GM12874 (cell line): Measurements from ENCODE around the gene TTYH1.

Source experiments
- TF ChIP-seq, protein P1 (sequence below): IDR thresholded peaks from 2 replicates; pipeline ENCODE4 v1.5.1; 2011; ENCODE audit warnings: low read depth, mild to moderate bottlenecking, control low read depth, low read length, moderate library complexity; ENCODE audit not compliant: insufficient read depth

Gene TTYH1

DNA sequence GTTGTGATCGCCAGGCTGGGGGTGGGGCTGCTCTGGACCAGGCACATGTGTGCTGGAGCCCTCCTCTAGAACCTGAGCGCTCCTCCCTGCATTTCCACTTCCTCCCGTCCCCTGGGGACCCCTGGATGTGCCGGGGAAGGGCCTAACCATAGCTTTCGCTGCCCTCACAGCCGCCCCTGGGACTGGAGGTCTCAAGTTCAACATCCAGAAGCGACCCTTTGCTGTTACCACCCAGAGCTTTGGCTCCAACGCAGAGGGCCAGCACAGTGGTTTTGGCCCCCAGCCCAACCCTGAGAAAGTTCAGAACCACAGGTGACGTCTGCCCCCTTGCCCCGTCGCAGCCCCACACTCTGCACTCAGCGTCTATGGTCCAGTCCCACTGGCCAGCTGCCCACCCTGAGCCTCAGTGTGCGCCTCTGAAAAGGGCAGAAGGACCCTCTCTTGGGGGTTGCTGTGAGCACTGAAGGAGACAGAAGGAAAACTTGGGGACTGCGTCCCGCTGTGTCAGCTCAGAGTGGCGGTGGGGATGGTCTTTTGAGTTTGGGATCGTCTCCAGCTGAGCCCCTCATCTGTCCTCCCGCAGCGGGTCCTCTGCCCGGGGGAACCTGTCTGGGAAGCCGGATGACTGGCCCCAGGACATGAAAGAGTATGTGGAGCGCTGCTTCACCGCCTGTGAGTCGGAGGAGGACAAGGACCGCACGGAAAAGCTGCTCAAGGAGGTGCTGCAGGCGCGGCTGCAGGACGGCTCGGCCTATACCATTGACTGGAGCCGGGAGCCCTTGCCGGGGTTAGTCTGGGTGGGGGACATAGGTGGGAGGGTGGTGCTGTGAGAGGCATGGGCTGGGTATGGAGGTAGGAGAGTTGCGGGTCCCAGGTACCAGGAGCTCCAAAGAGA is 39.8 kb downstream of the TTYH1 start:
- TF ChIP-seq, protein P1, sequence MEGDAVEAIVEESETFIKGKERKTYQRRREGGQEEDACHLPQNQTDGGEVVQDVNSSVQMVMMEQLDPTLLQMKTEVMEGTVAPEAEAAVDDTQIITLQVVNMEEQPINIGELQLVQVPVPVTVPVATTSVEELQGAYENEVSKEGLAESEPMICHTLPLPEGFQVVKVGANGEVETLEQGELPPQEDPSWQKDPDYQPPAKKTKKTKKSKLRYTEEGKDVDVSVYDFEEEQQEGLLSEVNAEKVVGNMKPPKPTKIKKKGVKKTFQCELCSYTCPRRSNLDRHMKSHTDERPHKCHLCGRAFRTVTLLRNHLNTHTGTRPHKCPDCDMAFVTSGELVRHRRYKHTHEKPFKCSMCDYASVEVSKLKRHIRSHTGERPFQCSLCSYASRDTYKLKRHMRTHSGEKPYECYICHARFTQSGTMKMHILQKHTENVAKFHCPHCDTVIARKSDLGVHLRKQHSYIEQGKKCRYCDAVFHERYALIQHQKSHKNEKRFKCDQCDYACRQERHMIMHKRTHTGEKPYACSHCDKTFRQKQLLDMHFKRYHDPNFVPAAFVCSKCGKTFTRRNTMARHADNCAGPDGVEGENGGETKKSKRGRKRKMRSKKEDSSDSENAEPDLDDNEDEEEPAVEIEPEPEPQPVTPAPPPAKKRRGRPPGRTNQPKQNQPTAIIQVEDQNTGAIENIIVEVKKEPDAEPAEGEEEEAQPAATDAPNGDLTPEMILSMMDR: no peak

DNA sequence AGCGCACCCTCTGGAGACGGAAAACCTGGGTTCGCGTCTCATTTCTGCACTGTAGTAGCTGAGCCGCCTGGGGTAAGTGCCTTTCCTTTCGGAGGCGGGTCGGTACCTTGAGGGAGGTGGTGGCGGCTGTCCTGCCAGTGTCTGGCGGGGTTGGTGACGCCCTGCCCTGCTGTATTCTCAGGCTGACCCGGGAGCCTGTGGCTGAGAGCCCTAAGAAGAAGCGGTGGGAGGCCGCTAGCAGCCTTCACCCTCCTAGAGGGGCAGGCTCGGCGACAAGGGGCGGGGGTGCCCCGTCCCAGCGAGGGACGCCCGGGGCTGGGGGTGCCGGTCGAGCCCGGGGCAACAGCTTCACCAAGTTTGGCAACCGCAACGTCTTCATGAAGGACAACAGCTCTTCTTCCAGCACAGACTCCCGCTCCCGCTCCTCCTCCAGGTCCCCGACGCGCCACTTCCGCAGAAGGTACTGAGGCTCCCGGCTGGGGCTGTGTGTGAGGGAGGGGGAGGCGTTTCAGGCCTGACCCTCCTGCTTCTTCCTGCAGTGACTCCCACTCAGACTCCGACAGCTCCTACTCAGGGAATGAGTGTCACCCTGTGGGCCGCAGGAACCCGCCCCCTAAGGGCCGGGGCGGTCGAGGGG is 40.6 kb downstream of the TTYH1 start:
- TF ChIP-seq, protein P1: no peak

DNA sequence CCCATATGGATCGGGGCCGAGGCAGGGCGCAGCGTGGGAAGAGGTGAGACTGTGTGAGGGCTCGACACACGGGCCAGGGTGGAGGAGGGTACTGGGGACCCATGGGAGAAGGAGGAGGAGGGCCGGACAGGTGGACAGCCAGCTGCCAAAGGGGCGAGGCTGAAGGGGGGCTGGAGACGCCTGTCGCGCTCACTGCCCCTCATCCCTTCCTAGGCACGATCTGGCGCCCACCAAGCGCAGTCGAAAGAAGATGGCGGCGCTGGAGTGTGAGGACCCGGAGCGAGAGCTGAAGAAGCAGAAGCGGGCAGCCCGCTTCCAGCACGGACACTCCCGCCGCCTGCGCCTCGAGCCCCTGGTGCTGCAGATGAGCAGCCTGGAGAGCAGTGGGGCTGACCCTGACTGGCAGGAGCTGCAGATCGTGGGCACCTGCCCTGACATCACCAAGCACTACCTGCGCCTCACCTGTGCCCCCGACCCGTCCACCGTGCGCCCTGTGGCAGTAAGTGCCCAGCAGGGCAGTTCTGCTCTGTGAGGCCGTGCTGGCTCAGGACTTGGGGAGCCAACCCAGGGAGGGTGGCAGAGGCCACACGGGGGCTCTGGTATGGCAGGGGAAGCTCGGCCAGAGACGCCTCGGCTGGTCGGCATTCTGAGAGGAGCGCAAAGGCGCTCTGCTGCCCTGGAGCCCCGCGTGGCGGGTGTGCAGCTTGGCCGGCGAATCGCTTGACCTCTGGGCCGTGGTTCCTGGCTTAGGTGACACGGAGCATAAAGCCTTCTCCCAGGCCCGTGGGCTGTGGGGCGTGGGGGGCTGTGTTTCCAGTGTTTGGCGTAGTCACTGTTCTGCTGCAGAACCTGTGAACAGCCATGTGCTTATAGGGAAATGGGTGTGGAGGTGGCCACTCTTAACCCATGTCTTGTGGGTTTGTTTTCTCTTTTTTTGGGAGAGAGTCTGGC is 41.4 kb downstream of the TTYH1 start:
- TF ChIP-seq, protein P1: no peak

DNA sequence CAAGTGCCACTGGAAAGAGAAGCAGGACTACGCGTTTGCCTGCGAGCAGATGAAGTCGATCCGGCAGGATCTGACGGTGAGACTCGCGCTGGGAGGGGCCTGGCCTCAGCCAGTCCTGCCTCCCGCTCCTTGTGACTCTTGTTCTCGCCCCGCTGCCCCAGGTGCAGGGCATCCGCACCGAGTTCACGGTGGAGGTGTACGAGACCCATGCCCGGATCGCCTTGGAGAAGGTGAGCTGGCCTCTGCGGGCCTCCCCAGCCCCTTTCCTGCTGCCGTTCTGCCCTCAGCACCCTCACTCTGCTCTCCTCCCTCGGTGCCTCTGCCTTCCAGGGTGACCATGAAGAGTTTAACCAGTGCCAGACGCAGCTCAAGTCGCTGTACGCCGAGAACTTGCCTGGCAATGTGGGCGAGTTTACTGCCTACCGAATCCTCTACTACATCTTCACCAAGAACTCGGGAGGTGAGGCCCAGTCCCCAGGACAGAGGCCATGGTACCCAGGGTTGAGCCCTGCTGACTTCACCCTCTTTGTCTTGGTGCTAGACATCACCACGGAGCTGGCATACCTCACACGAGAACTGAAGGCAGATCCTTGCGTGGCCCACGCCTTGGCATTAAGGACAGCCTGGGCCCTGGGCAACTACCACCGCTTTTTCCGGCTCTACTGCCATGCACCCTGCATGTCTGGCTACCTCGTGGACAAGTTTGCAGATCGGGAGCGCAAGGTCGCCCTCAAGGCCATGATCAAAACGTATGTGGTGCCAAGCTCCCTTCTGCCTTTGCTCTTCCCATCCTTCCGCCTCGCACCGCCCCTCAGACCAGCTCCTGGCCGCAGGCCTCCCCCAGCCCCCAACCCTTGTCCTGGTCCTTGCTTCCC is 42.7 kb downstream of the TTYH1 start:
- TF ChIP-seq, protein P1: no peak

DNA sequence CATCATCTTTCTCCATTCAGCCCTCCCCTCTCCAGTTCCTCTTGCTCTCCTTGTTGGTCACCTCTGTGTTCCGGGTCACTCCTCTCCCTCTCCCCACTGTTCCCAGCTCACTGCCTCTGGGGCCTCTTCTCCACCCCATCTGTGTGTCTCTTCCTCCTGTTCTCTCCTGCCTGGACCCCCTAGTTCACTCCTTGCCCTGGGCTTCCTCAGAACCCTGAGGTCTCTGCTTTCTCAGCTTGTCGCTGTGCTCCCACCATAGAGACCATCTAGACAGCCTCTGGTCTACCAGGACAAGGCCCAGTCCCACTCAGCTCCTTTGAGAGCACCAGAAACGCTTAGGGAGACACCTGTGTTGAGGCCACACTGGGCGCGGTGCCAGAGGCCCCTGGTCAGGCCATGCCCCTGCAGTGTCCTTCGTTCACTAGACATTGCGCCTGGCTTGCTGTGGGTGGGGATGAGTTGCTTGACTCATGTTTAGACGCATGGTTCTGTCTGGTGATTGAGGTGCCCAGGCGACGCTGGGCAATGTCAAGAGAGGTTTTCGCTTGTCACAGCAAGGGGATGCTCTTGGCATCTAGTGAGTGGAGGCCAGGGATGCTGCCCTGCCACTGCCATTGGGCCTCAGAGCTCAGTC is 43.5 kb downstream of the TTYH1 start:
- TF ChIP-seq, protein P1: no peak
